ENCODE results near the gene NDE1.

NDE1 gene

GRCh38 chr16:15771694-15772093, 121.6 kb downstream of the NDE1 start:
- DNase-seq: no peak

- no peak for DNase-seq
Observed at GRCh38 chr16:15772579-15773293, 122.7 kb downstream of the NDE1 start.

- DNase-seq: no peak
Observed at GRCh38 chr16:15773968-15774367, 123.9 kb downstream of the NDE1 start.

GRCh38 chr16:15775209-15775608, 125.2 kb downstream of the NDE1 start:
- DNase-seq: no peak

GRCh38 chr16:15775663-15776304, 125.7 kb downstream of the NDE1 start:
- DNase-seq: no peak
